Measurements from ENCODE around the gene GRIP1.

GRCh38 chr12:66713984-66714383 lies 35.1 kb upstream of the GRIP1 start:
- TF ChIP-seq CTCF (conservative IDR thresholded peaks at IDR 0.05; ENCODE audit: low read depth in 2 of 2) (no peak), EZH2 (IDR thresholded peaks at IDR 0.05; ENCODE audit: low read depth, unreplicated experiment) (no peak), POLR2AphosphoS5 (IDR thresholded peaks at IDR 0.05; ENCODE audit: low read depth) (no peak), CREB1 (CRISPR knock-in tag; IDR thresholded peaks at IDR 0.05; ENCODE audit: low read depth) (no peak), EZH2phosphoT487 (IDR thresholded peaks at IDR 0.05; ENCODE audit: unreplicated experiment) (no peak)
